Measurements from ENCODE around the gene MBNL2. TPM values are rescaled to one million over a fixed set of nuclear protein-coding genes. Genes with fewer than 3 reads are reported as not detected.

The MBNL2 gene
- total RNA-seq, 1 experiment from 2014 or later, result 0.17 TPM

GRCh38 chr13:97346097-97346496 lies 124.0 kb downstream of the MBNL2 start:
- no peak overlapping the region for H3K27ac Mint-ChIP-seq
- no peak overlapping the region for H2BK20ac ChIP-seq (ENCODE audit: low read depth, low read length, poor library complexity, severe bottlenecking)
- H3K4me1 Mint-ChIP-seq, result no peaks in the 10 kb centered on the region
- no peaks in the 10 kb centered on the region for H3K79me2 ChIP-seq (ENCODE audit: insufficient read depth, low read length)
- no peak overlapping the region for H4K5ac ChIP-seq (ENCODE audit: insufficient read length, low read depth, low read length)
- no peak overlapping the region for H2BK5ac ChIP-seq (ENCODE audit: insufficient read length, low read length)
- H2BK12ac ChIP-seq (ENCODE audit: insufficient read length, low read depth, low read length), result no peak overlapping the region
- DNase-seq, result no peak
- no peak overlapping the region for H3K4ac ChIP-seq (ENCODE audit: low read depth, low read length)
- peaks cover 30% of the 10 kb centered on the region for H3K27me3 Mint-ChIP-seq (ENCODE audit: low read depth)
- H2BK120ac ChIP-seq (ENCODE audit: low read depth, low read length, poor library complexity, severe bottlenecking), result no peak overlapping the region
- H2BK15ac ChIP-seq (ENCODE audit: low read depth, low read length), result no peak overlapping the region
- TF ChIP-seq, protein P1, sequence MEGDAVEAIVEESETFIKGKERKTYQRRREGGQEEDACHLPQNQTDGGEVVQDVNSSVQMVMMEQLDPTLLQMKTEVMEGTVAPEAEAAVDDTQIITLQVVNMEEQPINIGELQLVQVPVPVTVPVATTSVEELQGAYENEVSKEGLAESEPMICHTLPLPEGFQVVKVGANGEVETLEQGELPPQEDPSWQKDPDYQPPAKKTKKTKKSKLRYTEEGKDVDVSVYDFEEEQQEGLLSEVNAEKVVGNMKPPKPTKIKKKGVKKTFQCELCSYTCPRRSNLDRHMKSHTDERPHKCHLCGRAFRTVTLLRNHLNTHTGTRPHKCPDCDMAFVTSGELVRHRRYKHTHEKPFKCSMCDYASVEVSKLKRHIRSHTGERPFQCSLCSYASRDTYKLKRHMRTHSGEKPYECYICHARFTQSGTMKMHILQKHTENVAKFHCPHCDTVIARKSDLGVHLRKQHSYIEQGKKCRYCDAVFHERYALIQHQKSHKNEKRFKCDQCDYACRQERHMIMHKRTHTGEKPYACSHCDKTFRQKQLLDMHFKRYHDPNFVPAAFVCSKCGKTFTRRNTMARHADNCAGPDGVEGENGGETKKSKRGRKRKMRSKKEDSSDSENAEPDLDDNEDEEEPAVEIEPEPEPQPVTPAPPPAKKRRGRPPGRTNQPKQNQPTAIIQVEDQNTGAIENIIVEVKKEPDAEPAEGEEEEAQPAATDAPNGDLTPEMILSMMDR (conservative IDR thresholded peaks at IDR 0.05), result no peak
- no peak overlapping the region for H3K9ac ChIP-seq (ENCODE audit: extremely low read depth, insufficient read length, low read length)
- 100% methylated on average over 1 of the region's 2 CpGs for WGBS (ENCODE audit: extremely low coverage, insufficient read length, low lambda C conversion rate)
- peaks cover 0 to 2% of the 10 kb centered on the region in 2 experiments; a peak in 2 of 5 replicates for H3K9me3 Mint-ChIP-seq
- H4K91ac ChIP-seq (ENCODE audit: insufficient read length, low read depth, low read length), result no peak overlapping the region
- H3K36me3 Mint-ChIP-seq (ENCODE audit: insufficient read depth in 1 of 3, low read depth in 3 of 3), result peaks cover 0 to 6% (median 6%) of the 10 kb centered on the region in 3 experiments; a peak in 3 of 7 replicates
- no peak overlapping the region for H4K8ac ChIP-seq (replicated peaks; ENCODE audit: insufficient read length, low read depth, low read length)
- H3K27me3 ChIP-seq (ENCODE audit: insufficient read depth, low read length), result no peaks in the 10 kb centered on the region
- no peak overlapping the region for H3K56ac ChIP-seq (ENCODE audit: insufficient read length, low read depth, low read length)
- H3K9me3 ChIP-seq (ENCODE audit: control insufficient read depth, low read depth, low read length), result no peaks in the 10 kb centered on the region
- no peak overlapping the region for H3K4me3 Mint-ChIP-seq
- no peak overlapping the region for H2AK5ac ChIP-seq (ENCODE audit: insufficient read length, low read length)
- no peaks in the 10 kb centered on the region for H4K20me1 ChIP-seq (ENCODE audit: control insufficient read depth, insufficient read depth, insufficient read length)
- H3K79me1 ChIP-seq (ENCODE audit: insufficient read depth, low read depth, low read length, poor library complexity, severe bottlenecking), result no peaks in the 10 kb centered on the region
- H3K14ac ChIP-seq (ENCODE audit: insufficient read depth, low read length), result no peak overlapping the region
- H3K4me2 ChIP-seq (ENCODE audit: insufficient read depth, insufficient read length, low read length), result no peak overlapping the region
- H3K18ac ChIP-seq (ENCODE audit: insufficient read length, low read depth, low read length), result no peak overlapping the region
- H2AFZ ChIP-seq (ENCODE audit: low read length), result no peak overlapping the region
- H3K4me1 ChIP-seq (ENCODE audit: insufficient read depth, low read length), result no peaks in the 10 kb centered on the region
- H3K23ac ChIP-seq (ENCODE audit: insufficient read length, low read depth, low read length), result no peak overlapping the region
- no peaks in the 10 kb centered on the region for H3K23me2 ChIP-seq (ENCODE audit: insufficient read length, low read depth, low read length, poor library complexity, severe bottlenecking)
- no peak overlapping the region for H3K27ac ChIP-seq (ENCODE audit: insufficient read length, low read depth, low read length)
- no peak overlapping the region for H3T11ph ChIP-seq (ENCODE audit: low read length)

All from H9 (cell line).